GM04504 (cell line): ENCODE data around the gene ALMS1.
"Not testable (repeated sequence)": the region's sequence is repeated elsewhere in the genome, so short reads cannot be mapped to it uniquely, and the experiment has no call there.

ENCODE experiments used
- DNase-seq: peaks from one replicate; pipeline ENCODE4 v3.0.0-alpha.2; 2012; ENCODE audit warnings: low read depth

ALMS1 gene

GRCh38 chr2:73503992-73504570 is 118.4 kb downstream of the ALMS1 start:
- no peak for DNase-seq

GRCh38 chr2:73504850-73505249 is 119.2 kb downstream of the ALMS1 start:
- DNase-seq: not testable (repeated sequence)

- not testable (repeated sequence) for DNase-seq
Measured at GRCh38 chr2:73510470-73510869, 124.8 kb downstream of the ALMS1 start.

GRCh38 chr2:73516033-73516432 is 130.4 kb downstream of the ALMS1 start:
- DNase-seq: no peak

- DNase-seq: no peak
Measured at GRCh38 chr2:73528688-73529087, 143.1 kb downstream of the ALMS1 start.

GRCh38 chr2:73530773-73531172 is 145.1 kb downstream of the ALMS1 start:
- not testable (repeated sequence) for DNase-seq

- DNase-seq: no peak
Measured at GRCh38 chr2:73532381-73532780, 146.7 kb downstream of the ALMS1 start.

GRCh38 chr2:73536133-73536840 is 150.7 kb downstream of the ALMS1 start:
- DNase-seq: no peak

- DNase-seq: not testable (repeated sequence)
Measured at GRCh38 chr2:73560875-73561274, 175.2 kb downstream of the ALMS1 start.

GRCh38 chr2:73561422-73561821 is 175.8 kb downstream of the ALMS1 start:
- no peak for DNase-seq

GRCh38 chr2:73564986-73565385 is 179.3 kb downstream of the ALMS1 start:
- no peak for DNase-seq

- no peak for DNase-seq
Measured at GRCh38 chr2:73566288-73566878, 180.7 kb downstream of the ALMS1 start.

GRCh38 chr2:73575261-73575660 is 189.6 kb downstream of the ALMS1 start:
- no peak for DNase-seq

GRCh38 chr2:73582364-73582763 is 196.7 kb downstream of the ALMS1 start:
- no peak for DNase-seq

GRCh38 chr2:73588177-73588576 is 202.5 kb downstream of the ALMS1 start:
- DNase-seq: no peak

GRCh38 chr2:73593680-73594079 is 208.0 kb downstream of the ALMS1 start:
- no peak for DNase-seq

- DNase-seq: no peak
Measured at GRCh38 chr2:73594251-73594650, 208.6 kb downstream of the ALMS1 start.

- no peak for DNase-seq
Measured at GRCh38 chr2:73601780-73602179, 216.1 kb downstream of the ALMS1 start.

- DNase-seq: not testable (repeated sequence)
Measured at GRCh38 chr2:73603099-73603588, 217.5 kb downstream of the ALMS1 start.

GRCh38 chr2:73604589-73604988 is 219.0 kb downstream of the ALMS1 start:
- not testable (repeated sequence) for DNase-seq

- DNase-seq: no peak
Measured at GRCh38 chr2:73610111-73610510, 224.5 kb downstream of the ALMS1 start.

- no peak for DNase-seq
Measured at GRCh38 chr2:73611193-73611592, 225.6 kb downstream of the ALMS1 start.

GRCh38 chr2:73611867-73612266 is 226.2 kb downstream of the ALMS1 start:
- DNase-seq: no peak
